GM21528 (cell line): ENCODE results near the gene NFS1.
"Not testable (repeated sequence)": the region's sequence is repeated elsewhere in the genome, so short reads cannot be mapped to it uniquely, and the experiment has no call there.

Source experiments
- ATAC-seq: cut with Tn5 transposase; IDR thresholded peaks from one replicate; pipeline ENCODE4 v1.9.1; 2021; ENCODE audit warnings: mild to moderate bottlenecking, moderate library complexity; ENCODE audit not compliant: unreplicated experiment, low FRiP score

The NFS1 gene

DNA sequence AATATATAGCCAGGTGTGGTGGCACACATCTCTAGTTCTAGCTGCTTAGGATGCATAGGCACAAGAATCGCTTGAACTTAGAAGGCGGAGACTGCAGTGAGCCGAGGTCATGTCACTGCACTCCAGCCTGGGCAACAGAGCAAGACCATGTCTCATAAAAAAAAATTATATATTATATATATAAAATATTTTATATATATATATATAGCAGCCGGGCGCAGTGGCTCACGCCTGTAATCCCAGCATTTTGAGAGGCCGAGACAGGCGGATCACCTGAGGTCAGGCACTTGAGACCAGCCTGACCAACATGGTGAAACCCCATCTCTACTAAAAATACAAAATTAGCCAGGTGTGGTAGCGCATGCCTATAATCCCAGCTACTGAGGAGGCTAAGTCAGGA, 13.8 kb downstream of the NFS1 start:
- ATAC-seq: not testable (repeated sequence)

DNA sequence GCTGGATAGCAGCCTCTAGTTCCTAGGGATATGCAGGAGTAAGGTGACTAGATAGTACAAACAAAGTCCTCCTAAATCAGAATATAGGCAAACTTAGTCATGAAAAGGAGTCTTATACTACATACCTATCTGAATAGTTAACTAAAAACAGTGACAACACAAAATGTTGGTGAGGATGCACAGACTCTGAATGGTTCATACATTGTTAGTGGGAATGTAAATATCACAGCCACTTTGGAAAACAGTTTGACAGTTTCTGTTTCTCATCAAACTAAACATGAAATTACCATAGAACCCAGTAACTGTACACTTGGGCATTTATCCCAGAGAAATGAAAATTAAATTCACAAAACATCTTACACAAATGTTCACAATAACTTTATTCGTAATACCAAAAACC, 17.2 kb downstream of the NFS1 start:
- no peak for ATAC-seq

DNA sequence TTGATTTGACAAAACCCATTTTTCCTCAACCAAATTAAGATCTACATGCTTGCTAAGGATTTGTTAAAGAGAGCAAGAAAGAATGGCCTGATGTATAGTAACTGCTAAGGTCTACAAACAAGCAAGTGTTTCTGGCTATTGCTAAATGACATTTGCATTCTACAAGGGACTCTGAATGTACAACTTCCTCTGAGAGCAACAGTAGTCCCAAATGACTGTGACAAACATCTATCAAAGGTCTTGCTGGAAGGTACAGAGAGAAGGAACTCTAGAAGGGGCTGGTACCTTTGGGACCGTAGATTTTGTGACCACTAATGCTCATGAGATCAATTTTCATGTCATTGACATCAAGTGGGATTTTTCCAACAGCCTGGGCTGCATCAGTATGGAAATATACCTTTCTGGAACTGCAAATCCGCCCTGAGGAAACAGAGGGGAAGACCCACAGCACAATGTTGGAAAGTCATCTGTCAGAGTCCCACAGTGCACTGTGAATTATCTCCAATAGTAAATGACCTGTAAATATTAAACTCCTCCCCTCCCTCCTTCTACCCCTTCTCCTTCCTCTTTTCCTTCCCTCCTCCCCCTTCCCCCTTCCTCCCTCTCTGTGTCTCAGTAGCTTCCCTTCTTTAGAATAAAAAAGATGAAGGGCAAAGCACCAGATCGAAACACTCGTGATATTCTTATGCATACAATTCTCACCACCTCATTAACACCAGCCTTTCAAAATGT, 18.5 kb downstream of the NFS1 start:
- no peak for ATAC-seq

DNA sequence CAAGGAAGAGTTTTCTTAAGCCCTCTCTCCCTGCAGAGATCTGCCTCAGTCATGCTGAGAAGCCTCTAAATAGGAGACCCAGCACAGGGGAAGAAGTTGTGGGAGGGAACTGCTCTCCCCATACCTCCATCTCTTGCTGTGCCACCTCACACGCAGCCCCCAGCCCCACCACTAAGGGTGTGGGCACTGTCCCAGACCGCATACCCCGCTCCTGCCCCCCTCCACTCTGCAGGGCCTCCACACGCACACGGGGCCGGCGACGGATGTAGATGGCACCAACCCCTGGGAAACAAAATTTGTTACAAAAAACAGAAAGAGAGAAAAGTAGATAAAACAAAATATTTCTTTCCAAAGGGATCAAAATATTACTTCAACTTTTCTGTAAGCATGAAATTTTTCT, 24.2 kb downstream of the NFS1 start:
- no peak for ATAC-seq

DNA sequence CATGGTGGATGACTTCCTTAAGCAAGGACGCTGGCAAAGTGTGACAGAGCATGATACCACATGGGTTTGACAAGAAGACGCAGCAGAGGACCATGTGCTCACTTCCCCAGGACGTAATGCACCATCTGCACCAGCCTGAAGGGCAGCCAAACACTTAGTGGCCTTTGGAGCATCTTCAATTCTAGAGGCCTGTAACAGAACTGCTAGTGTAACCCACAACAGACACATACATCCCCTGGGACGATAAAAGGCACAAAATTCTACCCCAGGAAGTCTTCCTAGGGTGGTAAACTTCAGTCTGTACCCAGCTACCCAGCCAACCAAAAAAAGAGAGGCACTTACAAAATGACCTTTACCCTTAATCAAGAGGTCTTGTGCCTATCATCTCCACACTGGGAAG, 25.3 kb downstream of the NFS1 start:
- ATAC-seq: no peak

DNA sequence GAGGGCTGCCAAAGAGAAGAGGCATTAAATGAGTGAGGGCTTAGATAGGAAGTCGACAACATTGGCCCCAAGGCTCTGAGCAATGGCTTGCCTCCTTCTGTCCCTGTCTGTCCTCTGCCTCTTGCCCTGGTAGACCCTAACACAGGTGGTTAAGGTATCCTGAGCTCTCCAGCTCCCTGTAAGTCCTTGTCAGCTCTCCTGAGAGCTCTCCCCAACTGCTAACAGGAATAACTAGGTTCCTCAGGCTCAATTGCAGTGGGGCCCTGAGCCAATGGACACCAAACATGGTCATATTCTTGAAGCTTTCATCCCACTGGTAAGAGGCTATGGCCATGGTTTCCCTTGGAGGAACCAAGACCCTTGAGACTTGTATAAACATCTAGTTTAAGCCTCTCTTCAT, 29.5 kb downstream of the NFS1 start:
- no peak for ATAC-seq

DNA sequence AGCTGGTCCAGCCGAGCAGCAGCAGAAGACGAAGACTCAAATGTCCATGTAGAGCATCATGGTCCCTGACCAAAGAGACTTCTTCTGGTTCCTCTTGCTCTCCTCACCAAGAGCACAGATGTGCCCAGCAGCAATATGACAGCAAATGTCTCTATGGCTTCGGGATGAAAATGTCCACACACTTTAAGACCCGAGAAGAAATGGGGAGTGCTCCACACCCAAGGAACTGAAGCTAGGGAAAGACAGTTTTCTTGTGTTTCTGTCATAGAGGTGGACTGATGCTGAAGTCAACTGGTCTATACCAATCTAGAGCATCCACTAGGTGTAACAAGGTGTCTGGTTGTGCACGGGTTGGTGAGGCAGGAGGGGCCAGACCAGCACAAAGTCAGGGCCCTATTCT, 29.9 kb downstream of the NFS1 start:
- ATAC-seq: no peak

DNA sequence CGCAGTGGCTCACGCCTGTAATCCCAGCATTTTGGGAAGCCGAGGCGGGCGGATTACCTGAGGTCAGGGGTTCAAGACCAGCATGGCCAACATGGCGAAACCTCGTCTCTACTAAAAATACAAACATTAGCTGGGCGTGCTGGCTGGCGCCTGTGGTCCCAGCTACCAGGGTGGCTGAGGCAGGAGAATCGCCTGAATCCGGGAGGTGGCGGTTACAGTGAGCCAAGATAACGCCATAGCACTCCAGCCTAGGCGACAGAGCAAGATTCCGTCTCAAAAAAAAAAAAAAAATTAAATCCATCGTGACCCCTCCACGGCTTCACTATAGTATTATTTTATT, 33.2 kb downstream of the NFS1 start:
- no peak for ATAC-seq

DNA sequence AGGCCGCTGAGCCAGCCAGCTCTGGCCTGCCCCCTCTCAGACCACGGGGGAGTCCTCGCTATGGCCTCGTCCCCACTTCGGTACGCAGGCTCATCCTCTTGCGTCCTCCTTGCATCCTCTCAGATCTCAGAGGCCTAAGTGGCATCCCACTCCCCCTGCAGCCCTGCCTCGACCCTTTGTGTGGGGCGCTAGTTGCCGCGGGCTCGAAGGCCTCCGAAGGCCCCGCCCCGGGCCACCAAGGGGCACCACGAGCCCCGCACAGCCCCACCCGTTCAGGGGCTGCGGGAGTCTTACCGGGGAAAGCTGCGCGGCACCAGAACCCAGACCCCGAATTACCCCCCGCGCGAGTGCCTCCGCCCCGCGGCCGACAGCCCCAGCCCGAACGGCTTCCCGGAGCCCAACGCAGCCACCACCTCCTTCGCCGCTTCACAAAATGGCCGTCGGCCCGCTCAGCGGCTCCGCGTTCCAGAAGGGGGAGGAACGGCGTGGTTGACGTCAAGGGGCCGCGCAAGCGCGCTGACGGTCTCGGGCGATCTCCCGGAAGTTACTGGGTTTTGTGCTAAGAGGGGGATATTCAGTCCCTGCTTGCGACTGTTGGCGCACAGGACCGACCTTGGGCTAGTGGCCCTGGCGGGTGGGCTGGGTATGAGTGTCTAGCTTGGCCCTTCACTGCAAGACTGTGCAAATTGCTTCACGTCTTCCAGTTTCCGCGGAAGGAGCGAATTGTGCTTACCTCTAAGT, 34.5 kb downstream of the NFS1 start, which contains the start of the genes CPNE1 and RBM12:
Gene CPNE1 (minus strand): TSS at position 435 of the 741 bp plus-strand sequence. CDS start 31,977 bp downstream, outside the sequence.
Gene RBM12 (minus strand): TSS at position 435 of the 741 bp plus-strand sequence. CDS start 9,578 bp downstream, outside the sequence.
- peak; percentile 64 for ATAC-seq

DNA sequence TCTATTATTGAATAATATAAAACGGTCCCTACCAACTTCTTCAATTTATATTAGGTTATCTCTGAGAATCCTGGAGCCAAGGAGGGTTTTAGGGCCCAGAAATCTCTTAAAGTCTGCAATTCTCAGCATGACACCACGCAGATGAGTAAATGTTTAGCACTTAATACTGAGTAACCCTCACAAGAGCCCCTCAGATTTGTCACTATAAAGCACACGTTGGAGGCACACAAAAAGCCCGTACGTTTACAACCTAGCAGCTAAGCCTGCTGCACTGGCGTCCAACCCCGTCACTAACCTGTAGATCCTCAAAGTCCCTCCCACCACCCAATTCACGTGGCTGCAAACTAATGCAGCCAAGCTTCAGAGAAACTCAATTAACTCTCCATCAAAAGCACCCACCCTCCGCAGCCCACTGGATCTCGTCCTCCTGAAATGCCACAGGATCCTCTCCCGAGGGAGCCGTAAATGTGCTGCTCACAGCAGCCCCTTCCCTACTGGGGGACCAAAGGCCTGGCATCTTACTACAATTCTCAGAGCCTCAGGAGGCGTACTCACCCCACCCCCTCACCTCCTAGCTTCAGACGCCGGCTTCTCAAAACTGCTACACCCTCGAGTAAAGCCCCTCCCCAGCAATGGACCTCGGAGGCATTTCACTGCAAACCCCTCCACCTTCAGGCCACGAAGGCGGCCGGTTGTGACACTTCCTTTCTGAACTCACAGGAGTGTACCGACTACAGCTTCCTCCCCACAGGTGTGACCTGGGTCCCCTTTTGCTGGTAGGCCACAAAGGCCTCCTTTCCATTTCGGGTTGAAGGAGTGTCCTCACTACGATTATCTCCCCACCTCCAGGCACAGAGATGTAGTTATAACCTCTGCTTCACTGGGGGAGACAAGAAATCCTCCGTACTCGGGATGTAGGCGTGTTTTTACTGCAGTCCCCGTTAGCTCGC, 35.4 kb downstream of the NFS1 start:
- peak; percentile 36 for ATAC-seq

DNA sequence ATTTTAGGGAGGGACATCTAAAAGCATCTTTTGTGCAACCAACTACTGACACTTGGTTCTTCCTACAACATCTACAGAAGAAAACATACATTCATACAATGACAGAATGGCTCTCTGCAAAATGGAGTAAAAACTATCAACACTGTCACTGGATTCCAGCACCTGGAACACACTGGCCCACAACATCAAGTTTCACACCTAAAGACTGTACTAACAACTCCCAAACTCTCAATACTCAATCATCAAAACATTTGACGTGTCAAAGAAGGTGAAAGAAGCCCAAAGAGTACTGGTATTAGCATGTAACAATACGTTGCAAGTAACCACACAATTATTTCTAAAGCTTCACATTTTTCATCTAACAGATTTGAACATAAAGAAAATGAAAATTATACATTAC, 36.6 kb downstream of the NFS1 start:
- no peak for ATAC-seq

DNA sequence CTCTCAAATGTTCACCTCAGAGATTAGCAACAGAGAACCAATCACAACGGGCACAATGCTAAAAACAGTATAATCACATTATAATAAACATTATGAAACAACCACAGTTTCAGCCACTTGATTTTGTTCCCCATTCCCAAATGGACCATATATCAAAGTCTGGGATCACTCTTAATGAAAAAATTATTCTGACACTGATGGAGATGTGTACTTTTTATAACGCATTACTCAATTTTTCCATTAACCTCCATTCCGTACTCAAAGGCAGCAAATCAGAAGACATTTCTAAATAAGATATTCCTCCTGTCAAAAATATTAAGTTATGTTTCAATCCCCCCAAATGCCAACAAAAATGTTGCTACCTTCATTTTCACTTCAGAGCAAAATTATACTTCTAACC, 37.2 kb downstream of the NFS1 start:
- no peak for ATAC-seq

DNA sequence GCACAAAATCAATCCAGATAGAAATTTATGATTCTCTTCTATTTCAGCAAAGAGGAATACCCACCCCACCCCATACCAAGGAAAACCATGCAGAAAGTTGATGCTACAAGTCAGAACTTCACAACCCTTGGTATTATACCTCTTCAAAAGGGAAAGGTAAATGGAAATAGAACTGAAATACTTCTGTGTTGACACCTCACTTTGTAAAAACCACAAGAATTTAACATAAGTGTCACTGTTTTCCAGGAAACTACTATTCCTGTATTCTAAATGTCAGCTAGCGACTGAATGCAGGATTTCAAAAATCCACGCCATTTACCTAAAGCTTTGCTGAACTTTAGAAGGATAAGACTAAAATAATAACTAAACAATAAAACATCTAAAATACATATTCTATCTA, 38.1 kb downstream of the NFS1 start:
- ATAC-seq: no peak

DNA sequence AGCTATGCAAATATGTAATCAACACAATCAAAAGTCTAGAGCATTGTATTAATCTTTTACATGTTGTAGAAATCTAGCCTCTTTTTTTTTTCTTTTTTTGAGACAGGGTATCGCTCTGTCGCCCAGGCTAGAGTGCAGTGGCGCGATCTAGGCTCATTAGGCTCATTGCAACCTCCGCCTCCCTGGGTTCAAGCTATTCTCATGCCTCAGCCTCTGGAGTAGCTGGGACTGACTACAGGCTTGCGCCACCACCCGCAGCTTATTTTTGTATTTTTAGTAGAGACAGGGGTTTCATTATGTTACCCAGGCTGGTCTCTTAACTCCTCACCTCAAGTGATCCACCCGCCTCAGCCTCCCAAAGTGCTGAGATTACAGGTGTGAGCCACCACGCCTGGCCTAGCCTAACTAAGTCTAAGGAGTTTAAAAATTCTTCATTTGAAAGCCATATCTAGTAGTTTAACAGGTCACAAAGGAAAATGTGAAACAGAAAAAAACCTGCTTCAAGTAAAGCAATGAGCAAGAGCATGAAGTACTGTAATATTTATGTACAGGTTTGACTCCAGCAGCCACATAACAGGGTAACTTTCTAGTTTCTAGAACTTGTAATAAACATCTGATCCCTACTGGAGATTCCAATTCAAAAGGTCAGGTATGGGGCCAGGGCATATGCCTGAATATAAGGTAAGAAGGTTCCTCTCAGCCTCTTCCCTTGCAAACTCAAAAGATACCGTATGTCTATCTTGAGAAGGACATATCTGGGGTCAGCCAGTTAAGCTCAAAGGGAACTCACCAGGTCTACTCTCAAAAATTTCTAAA, 38.8 kb downstream of the NFS1 start:
- no peak for ATAC-seq

DNA sequence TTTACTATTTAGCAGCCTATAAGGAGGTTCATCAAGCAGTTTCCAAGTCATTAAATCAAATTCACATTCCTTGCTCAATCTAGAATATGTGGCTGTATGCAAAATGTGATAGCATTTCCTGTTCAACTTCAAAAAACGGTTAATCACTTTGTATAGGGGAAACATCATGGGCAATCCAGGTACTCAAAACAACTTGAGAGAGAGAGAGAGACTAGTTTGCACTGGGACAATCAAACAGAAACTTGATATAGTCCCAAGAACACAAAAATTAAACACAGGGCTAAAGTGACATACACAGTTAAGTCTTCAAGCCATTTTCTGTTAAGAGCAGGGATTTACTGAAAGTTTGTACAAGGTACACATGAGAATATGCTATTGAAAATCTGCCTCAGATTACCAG, 41.9 kb downstream of the NFS1 start:
- no peak for ATAC-seq

DNA sequence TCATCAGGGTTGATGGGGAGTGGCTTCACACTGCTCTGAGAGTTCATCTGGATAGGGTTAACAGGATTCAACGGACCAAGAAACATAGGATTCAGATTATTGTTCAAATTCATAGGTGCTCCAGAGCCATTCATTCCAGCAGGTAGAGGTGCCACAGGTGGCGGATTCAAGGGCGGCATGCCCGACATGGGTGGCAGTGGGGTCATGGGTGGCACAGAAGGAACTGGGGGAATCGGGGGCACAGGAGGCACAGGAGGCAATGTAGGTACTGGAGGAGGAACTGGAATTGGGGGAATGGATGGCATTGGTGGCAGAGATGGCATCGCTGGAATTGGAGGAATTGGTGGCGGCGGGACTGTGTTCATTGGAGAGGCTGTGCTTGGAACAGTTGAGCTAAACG, 44.7 kb downstream of the NFS1 start:
- ATAC-seq: no peak

DNA sequence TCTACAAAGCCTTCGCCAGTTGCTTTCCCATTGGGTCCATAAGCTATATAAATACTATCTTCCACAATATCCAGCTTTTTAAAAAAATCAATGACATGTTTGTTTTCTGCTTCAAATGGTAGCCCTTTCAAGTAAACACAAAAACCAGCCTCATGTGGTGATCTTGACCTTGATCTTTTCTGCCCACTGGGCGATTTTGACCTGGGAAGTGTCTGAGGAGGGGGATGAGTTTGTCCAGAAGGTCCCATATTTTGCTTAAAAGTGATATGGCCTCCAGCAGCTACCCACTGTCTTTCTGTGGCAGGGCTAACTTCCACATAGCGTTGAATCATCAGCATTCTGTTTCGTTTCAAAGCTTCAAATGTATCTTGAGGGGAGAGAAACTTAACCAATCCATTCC, 45.3 kb downstream of the NFS1 start:
- ATAC-seq: no peak

DNA sequence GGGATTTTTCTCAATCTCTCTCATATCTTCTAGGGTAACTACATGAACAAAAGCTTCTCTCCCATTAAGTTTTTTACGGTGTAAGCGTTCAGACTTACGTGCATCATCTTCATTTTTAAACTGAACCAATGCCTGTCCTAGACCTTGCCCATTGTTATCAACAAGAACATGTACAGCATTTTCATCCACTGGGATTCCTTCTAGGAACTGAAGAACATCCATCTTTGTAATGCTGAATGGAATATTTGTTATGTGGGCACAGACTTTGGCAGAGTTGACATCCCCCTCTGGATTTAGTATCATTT, 45.8 kb downstream of the NFS1 start:
- ATAC-seq: no peak

DNA sequence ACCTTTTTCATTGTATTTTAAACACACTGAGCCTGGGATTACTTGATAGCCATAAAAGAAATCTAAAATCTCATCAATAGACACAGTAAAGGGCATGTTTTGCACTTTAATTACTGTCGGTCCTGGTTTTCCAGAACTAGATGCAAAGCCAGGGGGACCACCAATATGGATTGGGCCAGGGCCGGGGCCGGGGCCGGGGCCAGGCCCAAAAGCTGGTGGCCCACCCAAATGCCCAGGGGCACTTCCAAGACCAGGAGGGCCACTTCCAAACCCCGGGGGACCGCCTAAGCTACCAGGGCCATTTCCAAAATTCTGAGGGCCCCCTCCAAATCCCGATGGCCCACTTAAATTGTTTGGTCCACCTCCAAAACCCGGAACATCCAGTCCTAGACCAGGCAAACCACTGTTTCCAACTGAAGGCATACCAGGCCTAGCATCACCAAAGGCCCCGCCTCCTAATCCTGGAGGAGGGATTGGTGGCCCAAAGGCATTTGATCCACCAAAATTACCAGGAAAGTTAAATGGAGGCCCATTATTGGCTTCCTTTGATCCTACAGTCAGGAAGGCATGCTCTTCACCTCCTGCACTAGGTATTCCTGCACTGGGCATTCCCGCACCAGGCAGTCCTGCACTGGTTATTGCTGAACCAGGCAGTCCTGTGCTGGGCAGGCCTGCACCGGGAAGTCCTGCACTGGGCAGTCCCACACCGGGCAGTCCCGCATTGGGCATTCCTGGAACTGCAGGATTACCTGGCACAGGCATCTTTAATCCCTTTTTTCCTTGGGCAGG, 46.3 kb downstream of the NFS1 start:
- no peak for ATAC-seq

DNA sequence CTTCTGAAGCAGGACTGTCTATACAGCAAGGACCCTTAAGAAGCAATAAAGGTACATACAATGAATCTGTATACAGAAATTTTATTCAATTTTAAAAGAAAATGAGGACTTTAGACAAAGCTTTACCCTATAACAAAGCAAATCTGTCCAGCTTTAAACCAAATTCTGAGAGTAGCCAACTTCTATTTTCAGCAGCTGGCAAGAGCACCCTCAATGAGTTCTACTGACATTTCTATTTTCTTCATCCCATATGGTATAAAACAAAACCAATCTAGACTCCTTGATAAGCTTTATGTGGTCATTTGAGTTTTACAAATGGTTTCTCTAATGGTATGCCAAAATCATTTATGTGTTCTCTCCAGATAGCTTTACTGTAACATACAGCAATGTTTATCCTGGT, 47.2 kb downstream of the NFS1 start:
- ATAC-seq: no peak
